ENCODE data around the gene LRRK1.

LRRK1 gene

DNA sequence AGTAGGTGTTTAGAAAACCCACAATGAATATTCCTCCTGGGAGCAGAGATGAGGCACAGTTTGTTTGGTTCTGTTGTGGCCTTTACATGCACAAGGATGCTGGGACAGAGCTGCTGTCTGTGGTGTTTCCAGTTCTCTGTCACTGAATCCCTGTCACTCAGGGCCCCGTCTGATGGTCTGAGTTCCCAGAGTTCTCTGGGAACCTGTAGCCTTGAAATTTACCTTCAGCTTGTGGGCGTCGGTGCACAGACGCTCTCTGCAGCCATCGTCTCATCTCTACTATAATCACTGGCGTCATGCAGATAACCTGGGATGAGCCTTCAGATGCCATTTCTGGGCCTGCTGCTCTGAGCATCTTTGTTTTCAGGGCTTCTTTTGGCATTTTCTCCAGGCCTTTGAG is 81.9 kb downstream of the LRRK1 start:
- H3K4me3 ChIP-seq (replicated peaks in 1 of 2; ENCODE audit: low read depth in 2 of 2, low read length in 2 of 2), result no peak overlapping the region
- TF ChIP-seq, protein P1, sequence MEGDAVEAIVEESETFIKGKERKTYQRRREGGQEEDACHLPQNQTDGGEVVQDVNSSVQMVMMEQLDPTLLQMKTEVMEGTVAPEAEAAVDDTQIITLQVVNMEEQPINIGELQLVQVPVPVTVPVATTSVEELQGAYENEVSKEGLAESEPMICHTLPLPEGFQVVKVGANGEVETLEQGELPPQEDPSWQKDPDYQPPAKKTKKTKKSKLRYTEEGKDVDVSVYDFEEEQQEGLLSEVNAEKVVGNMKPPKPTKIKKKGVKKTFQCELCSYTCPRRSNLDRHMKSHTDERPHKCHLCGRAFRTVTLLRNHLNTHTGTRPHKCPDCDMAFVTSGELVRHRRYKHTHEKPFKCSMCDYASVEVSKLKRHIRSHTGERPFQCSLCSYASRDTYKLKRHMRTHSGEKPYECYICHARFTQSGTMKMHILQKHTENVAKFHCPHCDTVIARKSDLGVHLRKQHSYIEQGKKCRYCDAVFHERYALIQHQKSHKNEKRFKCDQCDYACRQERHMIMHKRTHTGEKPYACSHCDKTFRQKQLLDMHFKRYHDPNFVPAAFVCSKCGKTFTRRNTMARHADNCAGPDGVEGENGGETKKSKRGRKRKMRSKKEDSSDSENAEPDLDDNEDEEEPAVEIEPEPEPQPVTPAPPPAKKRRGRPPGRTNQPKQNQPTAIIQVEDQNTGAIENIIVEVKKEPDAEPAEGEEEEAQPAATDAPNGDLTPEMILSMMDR (IDR thresholded peaks at IDR 0.05; ENCODE audit: low read depth, low read length), result no peak
- no peak for DNase-seq (ENCODE audit: low read depth in 2 of 2)

GRCh38 chr15:101001796-101002195 is 82.6 kb downstream of the LRRK1 start:
- no peak for DNase-seq (ENCODE audit: low read depth in 2 of 2)
- TF ChIP-seq, protein P1 (IDR thresholded peaks at IDR 0.05; ENCODE audit: low read depth, low read length), result no peak
- H3K4me3 ChIP-seq (replicated peaks in 1 of 2; ENCODE audit: low read depth in 2 of 2, low read length in 2 of 2), result no peak overlapping the region

DNA sequence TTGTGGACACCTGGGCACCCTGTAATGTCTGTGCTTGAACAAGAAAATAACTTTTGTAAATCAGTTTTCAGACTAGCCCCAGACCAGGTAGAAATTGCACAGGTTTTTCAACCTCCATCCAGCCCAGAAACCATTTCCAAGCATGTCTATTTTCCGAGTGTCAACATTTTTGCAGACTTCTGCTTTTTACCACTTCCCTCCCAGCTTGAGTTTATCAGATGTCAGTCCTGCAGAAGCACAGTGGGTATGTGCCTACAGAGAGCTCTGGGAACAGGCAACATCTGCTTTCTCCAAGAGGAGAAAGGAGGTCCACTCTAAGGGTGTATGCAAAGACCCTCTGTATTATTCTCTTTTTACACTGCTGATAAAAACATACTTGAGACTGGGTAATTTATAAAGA is 83.9 kb downstream of the LRRK1 start:
- TF ChIP-seq, protein P1 (IDR thresholded peaks at IDR 0.05; ENCODE audit: low read depth, low read length), result no peak
- no peak for DNase-seq (ENCODE audit: low read depth in 2 of 2)
- H3K4me3 ChIP-seq (replicated peaks in 1 of 2; ENCODE audit: low read depth in 2 of 2, low read length in 2 of 2), result no peak overlapping the region

- TF ChIP-seq, protein P1 (IDR thresholded peaks at IDR 0.05; ENCODE audit: low read depth, low read length), result no peak
- no peak overlapping the region for H3K4me3 ChIP-seq (replicated peaks in 1 of 2; ENCODE audit: low read depth in 2 of 2, low read length in 2 of 2)
- DNase-seq (ENCODE audit: low read depth in 2 of 2), result no peak
Measured at GRCh38 chr15:101003706-101004105, 84.5 kb downstream of the LRRK1 start.

- H3K4me3 ChIP-seq (replicated peaks in 1 of 2; ENCODE audit: low read depth in 2 of 2, low read length in 2 of 2), result no peak overlapping the region
- TF ChIP-seq, protein P1 (IDR thresholded peaks at IDR 0.05; ENCODE audit: low read depth, low read length), result no peak
- no peak for DNase-seq (ENCODE audit: low read depth in 2 of 2)
Measured at GRCh38 chr15:101004500-101004899, 85.3 kb downstream of the LRRK1 start.

DNA sequence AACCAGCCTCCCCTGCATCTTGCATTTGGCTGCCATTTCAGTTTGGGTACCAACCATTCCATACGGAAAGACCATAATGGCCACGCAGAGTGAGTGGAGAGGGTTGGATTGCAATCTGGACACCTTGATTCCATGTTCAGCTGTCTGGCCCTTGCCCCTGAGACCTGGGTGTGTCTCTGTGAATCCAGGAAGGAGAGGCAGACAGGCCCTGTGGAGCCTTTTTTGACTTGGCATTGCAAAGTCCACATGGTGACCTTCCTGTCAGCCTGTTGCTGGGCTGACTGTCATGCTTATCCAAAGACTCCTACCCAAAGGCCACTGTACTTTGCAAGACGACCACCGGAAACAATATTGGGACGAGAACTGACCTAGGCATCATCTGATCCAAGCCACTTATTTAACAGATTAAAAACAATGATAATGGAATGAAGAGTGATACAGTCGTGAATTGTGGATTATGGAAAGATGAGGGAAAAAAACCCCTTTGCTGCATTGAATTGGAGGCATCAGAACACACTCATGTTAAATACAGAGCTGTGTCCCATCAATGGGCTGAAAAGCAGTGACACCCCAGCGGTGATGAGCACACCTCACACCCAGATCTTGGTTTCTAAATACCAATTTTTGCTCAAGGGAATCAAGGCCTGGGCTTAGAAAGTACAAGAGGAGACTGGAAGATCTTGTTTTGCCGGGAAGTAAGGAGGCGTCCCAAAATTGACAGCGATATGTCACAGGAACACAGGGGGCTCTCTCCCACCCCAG is 86.0 kb downstream of the LRRK1 start:
- DNase-seq (ENCODE audit: low read depth in 2 of 2), result no peak
- H3K4me3 ChIP-seq (replicated peaks in 1 of 2; ENCODE audit: low read depth in 2 of 2, low read length in 2 of 2), result no peak overlapping the region
- TF ChIP-seq, protein P1 (IDR thresholded peaks at IDR 0.05; ENCODE audit: low read depth, low read length), result no peak
